ENCODE data around the gene OR6V1.

Gene OR6V1

GRCh38 chr7:143016996-143017395, 35.1 kb upstream of the OR6V1 start:
- ChIA-PET POLR2A (no interaction called here), CTCF (interaction anchor here (0.9 to 22.7 kb wide), 8 partner anchors 10 to 202 kb away, joined by 3 to 495 read pairs (median 6); partner anchors contain the start of gene TAS2R40)
- TF ChIP-seq, protein P1, sequence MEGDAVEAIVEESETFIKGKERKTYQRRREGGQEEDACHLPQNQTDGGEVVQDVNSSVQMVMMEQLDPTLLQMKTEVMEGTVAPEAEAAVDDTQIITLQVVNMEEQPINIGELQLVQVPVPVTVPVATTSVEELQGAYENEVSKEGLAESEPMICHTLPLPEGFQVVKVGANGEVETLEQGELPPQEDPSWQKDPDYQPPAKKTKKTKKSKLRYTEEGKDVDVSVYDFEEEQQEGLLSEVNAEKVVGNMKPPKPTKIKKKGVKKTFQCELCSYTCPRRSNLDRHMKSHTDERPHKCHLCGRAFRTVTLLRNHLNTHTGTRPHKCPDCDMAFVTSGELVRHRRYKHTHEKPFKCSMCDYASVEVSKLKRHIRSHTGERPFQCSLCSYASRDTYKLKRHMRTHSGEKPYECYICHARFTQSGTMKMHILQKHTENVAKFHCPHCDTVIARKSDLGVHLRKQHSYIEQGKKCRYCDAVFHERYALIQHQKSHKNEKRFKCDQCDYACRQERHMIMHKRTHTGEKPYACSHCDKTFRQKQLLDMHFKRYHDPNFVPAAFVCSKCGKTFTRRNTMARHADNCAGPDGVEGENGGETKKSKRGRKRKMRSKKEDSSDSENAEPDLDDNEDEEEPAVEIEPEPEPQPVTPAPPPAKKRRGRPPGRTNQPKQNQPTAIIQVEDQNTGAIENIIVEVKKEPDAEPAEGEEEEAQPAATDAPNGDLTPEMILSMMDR (IDR thresholded peaks at IDR 0.05; ENCODE audit: control extremely low read depth, extremely low read depth, low read depth, missing control alignments): no peak
- DNase-seq (ENCODE audit: extremely low spot score): no peak

DNA sequence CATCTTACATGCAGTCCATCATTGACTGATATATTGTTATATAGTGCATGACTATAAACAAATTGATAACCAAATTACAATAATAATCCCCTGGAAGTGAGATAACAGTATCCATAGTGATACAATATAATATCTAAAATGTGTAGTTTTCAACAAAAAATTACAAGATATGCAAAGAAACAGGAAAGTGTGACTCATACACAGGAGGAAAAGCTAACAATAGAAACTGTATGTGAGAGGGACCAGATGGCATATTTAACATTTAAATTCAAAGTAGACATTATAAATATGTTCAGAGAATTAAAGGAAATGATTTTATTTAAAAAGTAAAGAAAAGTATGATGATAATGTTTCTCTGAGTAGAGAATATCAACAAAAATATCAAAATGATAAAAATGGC, 33.2 kb upstream of the OR6V1 start:
- ChIA-PET CTCF (interaction anchor here (0.9 to 22.7 kb wide), 5 partner anchors 12 to 200 kb away, joined by 3 to 495 read pairs (median 28); partner anchors contain the start of gene TAS2R40), POLR2A (no interaction called here)
- DNase-seq (ENCODE audit: extremely low spot score): no peak
- TF ChIP-seq, protein P1 (IDR thresholded peaks at IDR 0.05; ENCODE audit: control extremely low read depth, extremely low read depth, low read depth, missing control alignments): no peak

- TF ChIP-seq, protein P1 (IDR thresholded peaks at IDR 0.05; ENCODE audit: control extremely low read depth, extremely low read depth, low read depth, missing control alignments): no peak
Observed at GRCh38 chr7:143023047-143023446, 29.1 kb upstream of the OR6V1 start.

DNA sequence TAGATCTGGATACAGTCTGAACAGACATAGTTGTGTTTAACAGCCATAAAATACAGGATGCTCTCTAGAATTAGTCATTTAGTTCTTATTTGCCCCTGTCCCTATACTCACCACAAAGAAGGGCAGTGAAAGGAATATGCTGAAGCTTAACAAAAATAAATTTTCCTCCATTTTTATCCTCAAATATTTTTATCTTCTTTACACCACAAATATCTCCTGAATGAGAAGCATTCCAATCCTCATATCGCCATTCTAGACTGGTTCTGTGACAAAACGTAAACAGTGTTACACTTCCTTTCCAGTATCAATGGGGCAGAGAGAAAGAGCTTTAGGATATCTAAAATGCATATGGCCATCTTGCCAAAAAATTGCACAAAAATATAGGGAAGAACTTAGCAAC, 26.8 kb upstream of the OR6V1 start:
- CTCF ChIA-PET: interaction anchor here (7.3 kb wide), 1 partner anchor 190 kb away, joined by 26 read pairs; no protein-coding TSS in a partner anchor
- no peak for DNase-seq (ENCODE audit: extremely low spot score)
- TF ChIP-seq, protein P1 (IDR thresholded peaks at IDR 0.05; ENCODE audit: control extremely low read depth, extremely low read depth, low read depth, missing control alignments): no peak
- POLR2A ChIA-PET: no interaction called here

More at GRCh38 chr7:143023047-143023446, 29.1 kb upstream of the OR6V1 start:
- ChIA-PET POLR2A (interaction anchor here (0.7 kb wide), 1 partner anchor 27 kb away, joined by 6 read pairs; no protein-coding TSS in a partner anchor), CTCF (interaction anchor here (0.8 to 7.3 kb wide), 4 partner anchors 9 to 192 kb away, joined by 3 to 26 read pairs (median 3); no protein-coding TSS in a partner anchor)
- DNase-seq (ENCODE audit: extremely low spot score): no peak

- CTCF ChIA-PET: no interaction called here
Observed at GRCh38 chr7:143027032-143027431, 25.1 kb upstream of the OR6V1 start, which contains the start of gene OR9A2. Gene OR9A2 (minus strand): TSS chr7:143027132. CDS start chr7:143027132, 0 bp downstream.

GRCh38 chr7:143027683-143028082, 24.5 kb upstream of the OR6V1 start:
- TF ChIP-seq, protein P1 (IDR thresholded peaks at IDR 0.05; ENCODE audit: control extremely low read depth, extremely low read depth, low read depth, missing control alignments): no peak
- ChIA-PET POLR2A (no interaction called here), CTCF (interaction anchor here (0.6 to 1.4 kb wide), 3 partner anchors 12 to 188 kb away, joined by 3 to 4 read pairs (median 3); no protein-coding TSS in a partner anchor)
- DNase-seq (ENCODE audit: extremely low spot score): no peak

More at GRCh38 chr7:143027032-143027431, 25.1 kb upstream of the OR6V1 start, which contains the start of gene OR9A2:
- POLR2A ChIA-PET: no interaction called here
- no peak for DNase-seq (ENCODE audit: extremely low spot score)
- TF ChIP-seq, protein P1 (IDR thresholded peaks at IDR 0.05; ENCODE audit: control extremely low read depth, extremely low read depth, low read depth, missing control alignments): no peak

All from GM10248 (cell line).